Small intestine (tissue), 7 donors: ENCODE results near the gene SYNGR1. TPM values are rescaled to one million over a fixed set of nuclear protein-coding genes. Genes with fewer than 3 reads are reported as not detected.

Source experiments
- DNase-seq, 2 donors: peaks; one replicate each; pipeline versions ENCODE4 v3.0.0 to v3.0.0-alpha.2; 2013
- FAIRE-seq: peaks from 2 replicates; lab custom pipeline; 2012; peaks lifted over from hg19 to GRCh38; lab: Jason Lieb, UNC
- H3K27ac ChIP-seq, 3 donors: one replicate each; pipeline ENCODE4 v1.5.1; 2013; ENCODE audit warnings: low read length in 2 of 3, mild to moderate bottlenecking in 2 of 3, control low read depth in 1 of 3, inconsistent platforms in 1 of 3, low read depth in 1 of 3, moderate library complexity in 1 of 3
- H3K27me3 ChIP-seq, 3 donors: one replicate each; pipeline ENCODE4 v1.6.1; 2013; ENCODE audit warnings: low read length in 3 of 3, inconsistent platforms in 1 of 3; ENCODE audit not compliant: control insufficient read depth in 3 of 3, insufficient read depth in 3 of 3
- H3K36me3 ChIP-seq, 3 donors: one replicate each; pipeline ENCODE4 v1.6.1; 2013; ENCODE audit warnings: low read length in 3 of 3, inconsistent platforms in 1 of 3, low read depth in 1 of 3, mild to moderate bottlenecking in 1 of 3, moderate library complexity in 1 of 3; ENCODE audit not compliant: control insufficient read depth in 3 of 3, insufficient read depth in 2 of 3
- H3K4me1 ChIP-seq, 3 donors: one replicate each; pipeline ENCODE4 v1.6.1; 2013; ENCODE audit warnings: low read length in 2 of 3, inconsistent platforms in 1 of 3, low read depth in 1 of 3, mild to moderate bottlenecking in 1 of 3, moderate library complexity in 1 of 3; ENCODE audit not compliant: control insufficient read depth in 3 of 3, insufficient read depth in 2 of 3
- H3K4me3 ChIP-seq, 3 donors: one replicate each; pipeline ENCODE4 v1.5.1; 2013; ENCODE audit warnings: low read length in 3 of 3, control low read depth in 1 of 3, inconsistent platforms in 1 of 3, low read depth in 1 of 3, mild to moderate bottlenecking in 1 of 3, moderate library complexity in 1 of 3
- H3K9me3 ChIP-seq, 2 donors: one replicate each; pipeline ENCODE4 v1.6.1; 2013; ENCODE audit warnings: low read depth in 1 of 2, low read length in 1 of 2; ENCODE audit not compliant: control insufficient read depth in 2 of 2, insufficient read depth in 1 of 2
- WGBS, 3 donors: extraction: QIAGEN DNeasy Blood & Tissue Kit; methylation state at CpG; one replicate each; pipeline ENCODE4 v1.1.7; 2013; 5-methylcytosine and 5-hydroxymethylcytosine counted together
- polyA plus RNA-seq, 4 donors: library from polyadenylated mRNA; stranded (reverse) in 3 of 4; unstranded in 1 of 4; fragments of 200-250 nt in 3 of 4; fragments of 120-200 nt in 1 of 4; gene quantifications; one replicate each; pipeline versions ENCODE4 v1.2.1 to v1.2.3, GENCODE V29; 2013
- donor health status: healthy with polysubstance abuse.
- donor health status: control.
- donor health status: control.
- donor health status: Bipolar disorder and iron deficiency.
- donor health status: healthy.

SYNGR1 gene
- polyA plus RNA-seq, 4 donors = 1.4 to 10.7 (median 6.6) TPM; not detected in 1

DNA sequence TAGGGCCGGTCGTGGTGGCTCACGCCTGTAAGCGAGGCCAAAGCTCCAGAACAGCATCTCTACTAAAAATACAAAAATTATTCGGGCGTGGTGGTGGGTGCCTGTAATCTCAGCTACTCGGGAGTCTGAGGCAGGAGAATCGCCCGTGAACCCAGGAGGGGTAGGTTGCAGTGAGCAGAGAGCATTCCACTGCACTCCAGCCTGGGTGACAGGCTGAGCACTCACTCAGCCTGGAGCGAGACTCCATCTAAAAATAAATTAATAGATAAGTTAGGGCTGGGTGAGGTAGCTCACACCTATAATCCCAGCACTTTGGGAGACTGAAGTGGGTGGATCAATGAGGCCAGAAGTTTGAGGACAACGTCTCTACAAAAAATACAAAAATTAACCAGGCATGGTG lies 39.6 kb downstream of the SYNGR1 start:
- H3K27ac ChIP-seq = no peak overlapping the region
- DNase-seq (no peak), FAIRE-seq (no peak)
- peaks cover 0 to 29% (median 0%) of the 10 kb centered on the region in 3 donors for H3K27me3 ChIP-seq
- H3K4me1 ChIP-seq = peaks cover 0 to 8% (median 0%) of the 10 kb centered on the region in 3 donors
- no peak overlapping the region for H3K4me3 ChIP-seq
- no peaks in the 10 kb centered on the region for H3K36me3 ChIP-seq
- no peaks in the 10 kb centered on the region for H3K9me3 ChIP-seq
- 77 to 82% (median 81%) methylated on average over 11 of the region's 11 CpGs for WGBS, 3 donors

DNA sequence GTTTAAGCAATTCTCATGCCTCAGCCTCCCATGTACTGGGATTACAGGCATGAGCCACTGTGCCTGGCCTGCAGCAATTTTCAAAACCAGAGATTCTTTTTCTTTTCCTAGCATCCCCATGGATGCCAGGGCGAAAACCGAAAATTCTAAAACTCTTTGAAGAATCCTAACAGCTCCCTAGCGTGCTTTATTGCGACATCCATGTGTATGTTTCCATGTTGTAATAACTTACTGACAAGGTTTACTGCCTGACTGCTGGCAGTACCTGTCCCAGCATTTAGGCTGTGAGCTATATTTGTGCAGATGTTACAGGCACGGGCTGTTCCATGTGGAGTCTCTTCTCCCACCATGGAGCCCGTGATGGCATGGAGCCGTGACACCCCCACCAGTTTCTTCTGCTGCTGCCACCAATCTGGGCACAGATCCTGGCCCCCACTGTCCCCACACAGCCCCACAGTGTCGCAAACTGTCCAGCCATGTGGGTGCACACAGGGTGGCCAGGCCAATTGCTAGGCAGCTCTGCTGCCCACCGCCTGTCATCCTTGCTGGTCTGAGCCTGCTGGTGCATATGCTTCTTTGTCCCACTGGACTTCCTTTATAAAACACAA lies 42.7 kb downstream of the SYNGR1 start:
- WGBS, 3 donors = 68 to 81% (median 76%) methylated on average over 9 of the region's 9 CpGs
- Histone ChIP-seq H3K27ac (no peak overlapping the region), H3K36me3 (no peaks in the 10 kb centered on the region), H3K9me3 (no peaks in the 10 kb centered on the region), H3K27me3 (peaks cover 0 to 18% (median 0%) of the 10 kb centered on the region in 3 donors), H3K4me3 (no peak overlapping the region), H3K4me1 (peaks cover 0 to 8% (median 0%) of the 10 kb centered on the region in 3 donors)
- FAIRE-seq (no peak), DNase-seq (no peak)

DNA sequence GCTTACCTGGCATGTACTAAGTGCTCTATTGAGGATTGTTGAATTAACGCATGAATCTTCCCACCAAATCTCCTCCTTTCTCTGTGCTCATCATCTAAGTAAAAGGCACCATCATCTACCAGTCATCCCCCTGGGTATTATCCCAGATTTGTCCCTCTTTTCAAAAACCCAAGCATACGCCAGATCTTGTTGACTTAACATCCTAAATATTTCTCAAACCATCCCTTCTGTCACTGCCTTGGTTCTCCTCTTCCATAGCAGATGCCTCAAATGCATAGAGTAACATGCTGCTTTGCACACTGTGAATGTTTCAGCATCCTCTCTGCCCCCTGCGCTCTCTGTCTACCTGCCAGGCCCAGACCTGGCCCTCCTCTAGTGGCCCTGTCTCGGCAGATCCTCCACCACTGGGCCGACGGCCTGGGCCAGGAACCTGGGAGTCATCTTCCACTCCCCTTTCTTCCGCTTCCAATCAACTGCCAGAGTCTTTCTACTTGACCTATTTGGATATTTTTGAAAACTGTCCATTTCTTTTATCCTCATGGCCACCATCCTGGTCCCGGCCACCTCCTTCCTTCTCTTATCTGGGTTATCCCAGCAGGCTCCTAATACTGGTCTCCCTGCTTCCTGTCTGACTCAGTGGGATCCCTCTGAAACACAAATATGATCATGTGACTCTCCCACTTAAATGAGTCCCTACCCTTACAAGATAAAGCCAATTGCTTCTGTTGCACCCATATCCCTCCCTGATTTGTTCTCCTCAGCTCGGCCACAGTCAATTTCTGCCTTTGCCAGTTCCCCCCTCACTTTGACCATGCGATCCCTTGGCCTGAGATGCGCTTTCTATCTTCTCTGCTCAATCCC lies 46.4 kb downstream of the SYNGR1 start:
- FAIRE-seq = no peak
- peaks cover 0 to 7% (median 0%) of the 10 kb centered on the region in 3 donors for H3K4me1 ChIP-seq
- DNase-seq = no peak
- H3K36me3 ChIP-seq = no peaks in the 10 kb centered on the region
- H3K27me3 ChIP-seq = no peaks in the 10 kb centered on the region
- H3K4me3 ChIP-seq = no peak overlapping the region
- H3K9me3 ChIP-seq = no peaks in the 10 kb centered on the region
- 86 to 95% (median 88%) methylated on average over 11 of the region's 11 CpGs for WGBS, 3 donors
- no peak overlapping the region for H3K27ac ChIP-seq

DNA sequence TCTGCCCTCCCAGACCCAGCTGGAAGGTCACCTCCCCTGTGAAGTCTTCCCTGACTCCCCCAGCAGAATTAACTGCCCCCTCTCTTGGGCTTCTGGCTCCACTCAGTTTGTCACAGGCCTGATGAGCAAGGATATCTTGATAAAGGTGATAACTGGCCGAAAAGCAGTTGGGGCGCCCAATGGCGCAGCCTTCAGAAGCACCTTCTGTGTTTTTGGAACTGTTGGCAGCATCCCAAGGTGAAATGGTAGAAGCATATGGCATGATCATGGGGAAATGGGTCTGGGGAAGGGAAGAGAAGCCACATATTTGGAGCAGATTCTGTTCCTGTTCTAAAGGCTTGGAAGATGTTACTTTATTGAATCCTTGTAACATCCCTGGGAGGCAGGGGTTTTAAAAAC lies 47.0 kb downstream of the SYNGR1 start:
- no peak overlapping the region for H3K4me3 ChIP-seq
- peaks cover 0 to 7% (median 0%) of the 10 kb centered on the region in 3 donors for H3K4me1 ChIP-seq
- no peak overlapping the region for H3K27ac ChIP-seq
- 83 to 91% (median 90%) methylated on average over 3 of the region's 3 CpGs for WGBS, 3 donors
- H3K36me3 ChIP-seq = peaks cover 0 to 6% (median 0%) of the 10 kb centered on the region in 3 donors
- no peak for DNase-seq
- no peak for FAIRE-seq
- no peaks in the 10 kb centered on the region for H3K27me3 ChIP-seq
- H3K9me3 ChIP-seq = no peaks in the 10 kb centered on the region

DNA sequence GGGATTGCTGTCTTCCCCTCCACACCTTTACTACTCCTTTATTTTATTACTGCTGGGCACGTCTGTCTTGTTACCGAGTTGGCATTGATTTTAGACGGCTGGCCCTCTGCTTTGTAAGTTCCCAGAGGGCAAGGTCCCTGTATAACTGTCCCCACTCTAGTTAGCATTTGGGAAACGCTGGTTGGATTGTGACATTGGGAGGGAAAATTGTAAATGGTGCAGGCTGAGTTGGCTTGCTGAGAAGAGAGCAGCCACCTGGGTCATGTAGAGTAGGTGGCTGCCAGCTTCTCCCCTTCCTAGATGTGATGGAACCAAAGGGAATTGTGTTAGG lies 51.5 kb downstream of the SYNGR1 start:
- H3K4me3 ChIP-seq = no peak overlapping the region
- WGBS, 3 donors = 45 to 71% (median 47%) methylated on average over 4 of the region's 4 CpGs
- DNase-seq (no peak), FAIRE-seq (no peak)
- H3K4me1 ChIP-seq = peaks cover 0 to 7% (median 0%) of the 10 kb centered on the region in 3 donors
- peaks cover 0 to 30% (median 0%) of the 10 kb centered on the region in 3 donors for H3K36me3 ChIP-seq
- no peak overlapping the region for H3K27ac ChIP-seq
- H3K9me3 ChIP-seq = no peaks in the 10 kb centered on the region
- no peaks in the 10 kb centered on the region for H3K27me3 ChIP-seq

DNA sequence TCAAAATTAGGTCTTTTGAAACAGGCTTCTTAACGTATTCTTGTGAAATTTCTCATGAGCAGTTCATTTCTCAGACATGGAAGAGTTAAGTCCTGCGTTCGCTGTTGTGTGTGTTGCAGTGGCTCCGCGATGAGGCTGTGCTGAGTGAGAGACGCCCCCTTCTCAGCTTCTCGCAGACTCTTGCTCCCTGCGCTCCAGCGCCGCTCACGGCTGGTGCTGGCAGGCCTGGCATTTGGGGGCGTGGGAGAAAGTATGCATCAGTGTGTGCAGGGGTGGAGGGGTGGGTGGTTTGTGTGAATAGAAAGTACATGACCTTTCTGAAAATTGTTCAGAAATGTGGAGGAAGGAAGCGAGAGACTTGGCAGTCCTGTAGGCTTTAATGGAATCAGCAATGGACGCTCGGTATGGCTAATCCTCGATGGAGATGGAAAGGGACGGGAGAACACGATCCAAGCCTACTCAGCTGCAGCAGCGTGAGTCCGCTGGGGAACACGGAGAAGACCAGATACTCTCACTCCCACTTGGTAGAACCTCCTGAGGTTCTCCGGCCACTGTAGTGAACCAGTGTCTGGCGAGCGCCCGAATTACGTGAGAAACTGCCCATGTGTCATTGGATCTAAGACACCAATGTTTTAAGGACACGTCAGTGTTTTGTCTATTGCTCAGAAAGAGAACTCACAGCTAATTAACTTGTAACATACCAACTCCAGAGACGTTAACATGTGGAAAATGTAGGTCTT lies 55.7 kb downstream of the SYNGR1 start:
- DNase-seq (no peak), FAIRE-seq (no peak)
- Histone ChIP-seq H3K36me3 (peaks cover 0 to 37% (median 3%) of the 10 kb centered on the region in 3 donors), H3K4me3 (no peak overlapping the region), H3K9me3 (no peaks in the 10 kb centered on the region), H3K4me1 (peaks cover 0 to 2% (median 0%) of the 10 kb centered on the region in 3 donors), H3K27ac (peak overlapping the region in 1 of 3 donors; percentile 28), H3K27me3 (no peaks in the 10 kb centered on the region)
- WGBS, 3 donors = 66 to 90% (median 89%) methylated on average over 28 of the region's 28 CpGs

DNA sequence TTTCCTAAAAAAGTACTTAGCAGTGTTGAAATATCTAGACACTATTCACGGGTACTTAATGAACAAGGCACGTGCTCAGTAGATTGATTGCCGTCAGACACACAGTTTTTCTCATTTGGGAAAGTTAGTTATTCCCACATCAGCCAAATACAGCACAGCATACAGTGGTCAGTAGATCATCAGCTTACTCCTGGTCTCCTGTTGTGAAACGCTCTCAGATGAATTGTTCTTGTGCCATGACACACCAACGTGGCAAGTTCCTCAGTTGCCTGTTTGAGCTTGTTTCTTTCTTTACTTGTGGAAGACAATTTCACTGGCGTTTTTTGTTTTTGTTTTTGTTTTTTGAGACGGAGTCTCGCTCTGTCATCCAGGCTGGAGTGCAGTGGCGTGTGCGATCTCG lies 58.4 kb downstream of the SYNGR1 start:
- H3K4me1 ChIP-seq = no peaks in the 10 kb centered on the region
- no peak for DNase-seq
- H3K9me3 ChIP-seq = no peaks in the 10 kb centered on the region
- no peak for FAIRE-seq
- WGBS, 3 donors = 80 to 88% (median 88%) methylated on average over 11 of the region's 11 CpGs
- peak overlapping the region in 1 of 3 donors; percentile 49 for H3K27ac ChIP-seq
- H3K4me3 ChIP-seq = no peak overlapping the region
- no peaks in the 10 kb centered on the region for H3K27me3 ChIP-seq
- H3K36me3 ChIP-seq = peaks cover 0 to 22% (median 3%) of the 10 kb centered on the region in 3 donors

DNA sequence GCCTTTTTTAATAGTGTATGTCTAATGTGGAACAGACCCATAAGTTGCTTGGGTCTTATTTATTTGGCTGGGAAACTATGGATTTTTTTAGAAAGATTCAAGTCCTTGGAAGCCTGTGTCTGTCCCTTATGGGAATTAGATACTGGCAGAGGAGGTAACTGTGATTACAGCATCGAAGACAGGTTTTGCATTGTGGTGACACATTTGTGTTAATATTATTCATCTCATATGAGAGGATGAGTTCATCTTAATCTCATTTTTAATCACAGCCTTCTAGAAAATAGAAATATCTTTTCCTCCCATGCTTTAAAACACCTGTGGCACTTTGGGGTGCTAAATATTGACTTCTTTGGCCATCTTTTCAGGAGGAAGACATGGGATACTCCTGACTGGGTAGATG lies 59.0 kb downstream of the SYNGR1 start:
- no peak for FAIRE-seq
- H3K27me3 ChIP-seq = no peaks in the 10 kb centered on the region
- 62 to 78% (median 62%) methylated on average over 1 of the region's 1 CpG for WGBS, 3 donors
- H3K27ac ChIP-seq = no peak overlapping the region
- H3K4me1 ChIP-seq = no peaks in the 10 kb centered on the region
- no peak for DNase-seq
- no peaks in the 10 kb centered on the region for H3K9me3 ChIP-seq
- H3K4me3 ChIP-seq = no peak overlapping the region
- peaks cover 0 to 20% (median 3%) of the 10 kb centered on the region in 3 donors for H3K36me3 ChIP-seq
